Peyer's patch (tissue), 4 donors: ENCODE results near the gene COMMD7.
"Not testable (repeated sequence)": the region's sequence is repeated elsewhere in the genome, so short reads cannot be mapped to it uniquely, and the experiment has no call there.

Source experiments
- POLR2A ChIP-seq, 2 donors: fragments of 450-650 bp; IDR thresholded peaks; one replicate each; pipeline ENCODE4 v1.5.1; 2017; ENCODE audit warnings: antibody characterized with exemption in 2 of 2, mild to moderate bottlenecking in 2 of 2, moderate library complexity in 2 of 2
- TF ChIP-seq, protein P1 (sequence below), 6 experiments: fragments of 450-650 bp in 4 of 6; fragments of 200-600 bp in 2 of 6; sonication (generic) in 1 of 6; IDR thresholded peaks; one replicate each; pipeline ENCODE4 v1.5.1; 2017 to 2019; ENCODE audit warnings: antibody characterized with exemption in 6 of 6, mild to moderate bottlenecking in 3 of 6, moderate library complexity in 1 of 6

DNA sequence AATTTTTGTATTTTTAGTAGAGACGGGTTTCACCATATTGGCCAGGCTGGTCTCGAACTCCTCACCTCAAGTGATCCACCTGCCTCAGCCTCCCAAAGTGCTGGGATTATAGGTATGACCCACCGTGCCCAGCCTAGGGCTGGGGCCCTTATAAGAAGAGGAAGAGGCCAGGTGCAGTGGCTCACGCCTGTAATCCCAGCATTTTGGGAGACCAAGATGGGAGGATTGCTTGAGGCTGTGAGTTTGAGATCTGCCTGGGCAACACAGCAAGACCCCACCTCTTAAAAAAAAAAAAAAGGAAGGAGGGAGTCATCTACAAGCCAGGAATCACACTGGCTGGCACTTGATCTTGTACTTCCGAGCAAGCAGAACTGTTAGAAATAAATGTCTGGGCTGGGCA lies 13.9 kb downstream of the COMMD7 start:
- TF ChIP-seq, protein P1, sequence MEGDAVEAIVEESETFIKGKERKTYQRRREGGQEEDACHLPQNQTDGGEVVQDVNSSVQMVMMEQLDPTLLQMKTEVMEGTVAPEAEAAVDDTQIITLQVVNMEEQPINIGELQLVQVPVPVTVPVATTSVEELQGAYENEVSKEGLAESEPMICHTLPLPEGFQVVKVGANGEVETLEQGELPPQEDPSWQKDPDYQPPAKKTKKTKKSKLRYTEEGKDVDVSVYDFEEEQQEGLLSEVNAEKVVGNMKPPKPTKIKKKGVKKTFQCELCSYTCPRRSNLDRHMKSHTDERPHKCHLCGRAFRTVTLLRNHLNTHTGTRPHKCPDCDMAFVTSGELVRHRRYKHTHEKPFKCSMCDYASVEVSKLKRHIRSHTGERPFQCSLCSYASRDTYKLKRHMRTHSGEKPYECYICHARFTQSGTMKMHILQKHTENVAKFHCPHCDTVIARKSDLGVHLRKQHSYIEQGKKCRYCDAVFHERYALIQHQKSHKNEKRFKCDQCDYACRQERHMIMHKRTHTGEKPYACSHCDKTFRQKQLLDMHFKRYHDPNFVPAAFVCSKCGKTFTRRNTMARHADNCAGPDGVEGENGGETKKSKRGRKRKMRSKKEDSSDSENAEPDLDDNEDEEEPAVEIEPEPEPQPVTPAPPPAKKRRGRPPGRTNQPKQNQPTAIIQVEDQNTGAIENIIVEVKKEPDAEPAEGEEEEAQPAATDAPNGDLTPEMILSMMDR (IDR thresholded peaks at IDR 0.05) = not testable (repeated sequence)
- not testable (repeated sequence) for TF ChIP-seq POLR2A (IDR thresholded peaks at IDR 0.05)
